ENCODE measurements around the gene ABHD16A.

ABHD16A gene

DNA sequence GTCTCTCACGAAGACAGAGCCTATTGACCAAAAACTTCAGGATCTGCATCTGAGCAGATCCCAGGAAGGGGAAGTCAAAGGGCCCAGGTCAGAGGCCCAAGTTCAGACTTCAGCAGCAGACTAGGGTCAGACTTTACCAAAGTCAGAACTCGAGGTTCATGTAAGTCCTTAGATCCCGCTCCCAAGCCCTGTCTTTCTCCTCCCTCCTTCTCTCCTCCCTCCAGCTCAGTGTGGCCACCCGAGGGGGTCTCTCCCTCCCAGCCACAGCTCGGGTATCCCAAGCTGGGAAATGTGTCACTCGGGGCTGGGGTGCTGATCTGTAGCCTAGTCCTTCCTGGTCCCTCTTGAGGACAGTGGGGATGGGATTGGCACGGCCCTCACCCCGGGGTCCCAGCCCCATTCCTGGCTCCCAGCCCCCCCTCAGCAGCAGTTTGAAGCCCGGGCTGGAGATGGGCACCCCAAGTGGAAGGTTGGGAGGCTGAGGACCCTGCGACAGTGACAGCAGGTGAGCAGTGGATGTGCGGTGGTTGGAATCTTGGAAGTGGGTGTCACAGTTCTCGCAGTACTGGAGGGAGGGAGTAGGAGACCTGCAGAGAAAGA lies 40.9 kb downstream of the ABHD16A start:
- no peak for DNase-seq (ENCODE audit: low read depth in 2 of 2)

DNA sequence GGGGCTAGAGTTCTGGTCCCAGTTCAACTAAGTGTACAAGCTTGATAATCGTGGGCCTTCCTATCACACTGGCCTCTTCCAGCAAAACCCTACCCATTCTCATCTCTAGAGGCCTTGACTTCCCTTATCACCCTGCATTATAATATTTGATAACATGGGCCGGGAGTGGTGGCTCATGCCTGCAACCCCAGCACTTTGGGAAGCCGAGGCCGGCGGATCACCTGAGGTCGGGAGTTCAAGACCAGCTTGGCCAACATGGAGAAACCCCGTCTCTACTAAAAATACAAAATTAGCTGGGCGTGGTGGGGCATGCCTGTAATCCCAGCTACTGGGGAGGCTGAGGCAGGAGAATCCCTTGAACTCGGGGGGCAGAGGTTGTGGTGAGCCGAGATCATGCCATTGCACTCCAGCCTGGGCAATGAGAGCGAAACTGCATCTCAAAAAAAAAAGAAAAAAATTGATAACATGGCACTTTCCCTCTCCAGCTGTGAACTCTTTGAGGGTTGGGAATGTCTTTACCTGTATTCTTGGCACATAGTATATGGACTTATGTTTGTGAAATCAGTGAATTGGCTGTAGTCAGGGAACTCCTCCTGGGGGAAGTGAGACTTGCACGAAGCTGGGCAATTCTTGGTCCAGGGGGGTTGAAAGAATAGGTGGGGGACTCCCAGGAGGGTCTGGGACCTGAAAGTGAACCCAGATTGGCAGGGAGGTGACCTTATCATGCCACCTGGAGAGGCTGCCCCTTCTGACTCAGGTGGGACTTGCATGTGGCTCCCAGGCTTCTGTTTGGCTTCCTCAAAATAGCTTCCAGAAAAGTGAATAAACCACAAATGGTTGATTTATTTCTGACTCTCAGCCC lies 41.6 kb downstream of the ABHD16A start:
- DNase-seq (ENCODE audit: low read depth in 2 of 2), result no peak

GRCh38 chr6:31660381-31661261 lies 42.5 kb downstream of the ABHD16A start, which contains the start of gene C6orf47:
Gene C6orf47 (minus strand): TSS chr6:31660778. CDS start chr6:31659947, 831 bp downstream.
- peak; percentile 56 to 74 for DNase-seq (ENCODE audit: low read depth in 2 of 2)

DNA sequence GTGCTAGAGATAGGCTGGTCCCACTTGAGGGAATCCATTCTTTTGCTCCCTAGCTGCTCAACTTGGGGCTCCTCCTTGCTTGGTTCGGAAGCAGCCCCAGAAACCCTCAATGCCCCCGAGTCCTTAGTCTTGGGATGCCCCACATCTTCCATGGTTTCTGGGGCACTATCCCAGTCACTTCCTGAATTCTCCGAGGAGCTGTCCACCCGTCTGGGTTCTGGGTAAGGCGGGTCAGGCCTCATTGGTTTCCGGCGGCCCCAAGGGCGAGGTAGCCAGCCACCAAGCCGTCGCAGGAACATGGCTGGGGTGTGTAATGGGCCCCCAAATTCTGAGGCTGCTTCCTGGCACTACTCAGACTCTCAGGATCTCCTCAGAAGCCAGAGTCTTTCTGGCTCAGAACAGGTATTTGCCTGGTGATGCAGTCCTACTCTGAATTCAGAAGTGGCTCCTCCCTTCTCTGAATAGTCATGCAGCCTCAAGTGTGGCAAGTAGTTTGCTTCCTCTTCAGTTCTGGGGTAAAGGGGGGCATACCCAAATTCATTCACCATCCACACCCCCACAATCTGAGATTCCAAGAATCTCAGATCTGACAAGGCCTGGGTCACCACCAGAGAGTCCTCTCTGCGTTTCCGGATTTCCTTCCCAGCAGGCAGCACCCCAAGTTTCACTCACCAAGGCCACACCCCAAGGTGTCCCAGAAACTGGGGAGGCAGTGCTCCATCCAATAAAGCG lies 43.3 kb downstream of the ABHD16A start:
- DNase-seq (ENCODE audit: low read depth in 2 of 2), result no peak

DNA sequence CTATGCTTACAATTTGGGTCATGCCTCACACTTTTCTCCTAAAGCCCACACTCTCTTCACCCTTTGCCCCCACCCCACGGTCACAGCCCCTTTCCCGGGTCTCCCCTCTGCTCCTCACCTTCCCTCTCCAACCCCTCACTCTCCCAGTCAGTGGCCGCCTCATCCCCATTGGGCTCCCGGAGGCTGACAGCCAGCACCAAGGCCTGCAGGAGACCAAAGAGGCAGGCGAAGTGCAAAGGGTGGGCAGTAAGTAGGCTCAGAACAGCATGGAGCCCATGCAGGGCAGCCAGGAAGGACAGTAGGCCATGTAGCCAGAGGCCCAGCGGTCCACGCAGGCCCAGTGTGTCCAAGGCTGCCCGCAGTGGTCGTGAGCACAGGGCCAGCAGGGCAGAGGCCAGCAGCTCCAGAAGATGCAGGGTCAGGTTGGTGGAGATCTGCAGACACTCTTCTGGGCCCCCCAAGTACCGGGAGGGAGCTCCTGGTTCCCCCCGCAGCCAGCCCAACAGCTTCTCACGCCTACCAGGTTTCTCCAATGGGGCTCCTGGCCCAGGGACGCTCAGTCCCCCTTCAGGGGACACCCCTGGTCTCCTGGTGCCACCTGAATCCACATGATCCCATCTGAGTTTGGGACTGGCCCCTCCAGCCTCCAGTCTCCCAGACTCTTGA lies 44.0 kb downstream of the ABHD16A start:
- no peak for DNase-seq (ENCODE audit: low read depth in 2 of 2)

GRCh38 chr6:31658158-31658688 lies 44.9 kb downstream of the ABHD16A start:
- no peak for DNase-seq (ENCODE audit: low read depth in 2 of 2)

GRCh38 chr6:31657406-31658157 lies 45.5 kb downstream of the ABHD16A start:
- no peak for DNase-seq (ENCODE audit: low read depth in 2 of 2)

DNA sequence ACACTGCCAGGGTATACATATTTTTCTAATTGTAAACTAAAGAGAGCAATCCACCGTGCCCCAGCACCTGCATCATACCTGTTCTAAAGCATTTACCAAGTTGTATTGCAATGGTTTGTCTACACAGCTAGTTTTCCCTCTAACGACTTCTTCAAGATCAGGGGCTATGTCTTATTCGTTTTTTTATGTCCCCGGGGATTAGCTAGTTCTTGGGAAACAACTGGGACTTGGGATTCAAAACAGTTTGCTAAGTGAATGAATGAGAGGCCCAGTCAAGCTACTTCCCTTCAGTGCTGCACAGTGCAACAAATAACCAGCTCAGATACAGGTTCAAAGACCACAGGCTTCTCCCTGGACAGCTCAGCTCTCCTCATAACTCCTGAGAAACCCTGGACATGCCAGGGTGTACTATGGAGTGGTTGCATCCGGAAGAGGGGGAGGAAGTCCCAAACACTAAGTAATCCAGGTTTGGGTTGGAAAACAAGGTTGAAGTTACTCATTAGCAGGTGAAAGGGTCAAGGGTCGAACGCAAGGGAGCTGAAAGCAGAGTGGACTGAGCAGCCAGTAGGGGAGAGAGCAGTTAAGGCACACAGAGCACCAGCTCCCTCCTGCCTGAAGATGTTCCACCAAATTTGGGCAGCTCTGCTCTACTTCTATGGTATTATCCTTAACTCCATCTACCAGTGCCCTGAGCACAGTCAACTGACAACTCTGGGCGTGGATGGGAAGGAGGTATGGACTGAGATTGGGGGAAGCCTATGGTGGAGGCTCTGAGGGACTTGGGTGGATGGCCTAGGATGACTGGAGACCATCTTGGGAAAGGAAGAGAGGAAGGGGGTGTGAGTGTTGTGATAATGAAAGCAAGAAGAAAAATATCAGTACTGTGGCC lies 47.5 kb downstream of the ABHD16A start, which contains the start of gene APOM:
Gene APOM (plus strand): TSS at position 546 of the 889 bp plus-strand sequence. CDS start 73 bp downstream, at position 619.
- no peak for DNase-seq (ENCODE audit: low read depth in 2 of 2)

DNA sequence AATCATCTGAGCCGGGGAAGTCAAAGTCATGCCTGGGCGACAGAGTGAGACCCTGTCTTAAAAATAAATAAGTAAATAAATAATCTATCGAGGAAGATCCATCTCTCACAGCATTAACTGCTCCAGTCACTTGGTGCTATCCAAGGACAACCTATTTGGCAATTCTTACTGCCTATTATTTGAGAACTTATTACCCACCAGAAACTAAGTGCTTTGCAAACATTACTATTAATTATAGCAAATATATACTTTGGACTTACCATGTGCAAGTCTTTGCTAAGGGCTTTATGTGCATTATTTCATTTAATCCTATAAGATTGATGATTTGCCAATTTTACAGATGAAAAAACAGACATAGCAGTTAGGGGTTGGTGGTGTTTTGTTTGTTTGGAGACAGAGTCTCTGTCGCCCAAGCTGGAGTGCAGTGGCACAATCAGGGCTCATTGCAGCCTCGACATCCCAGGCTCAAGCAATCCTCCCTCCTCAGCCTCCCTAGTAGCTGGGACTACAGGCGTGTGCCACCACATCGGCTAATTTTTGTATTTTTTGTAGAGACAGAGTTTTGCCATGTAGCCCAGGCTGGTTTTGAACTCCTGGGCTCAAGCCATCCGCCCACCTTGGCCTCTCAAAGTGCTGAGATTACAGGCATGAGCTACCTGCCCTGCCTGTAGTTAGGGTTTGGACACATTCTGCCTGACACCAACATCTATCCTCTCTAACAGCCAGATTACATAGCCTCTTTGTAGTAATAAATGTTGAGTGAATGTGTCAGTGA lies 48.4 kb downstream of the ABHD16A start:
- DNase-seq (ENCODE audit: low read depth in 2 of 2), result no peak

- peak in 1 of 2 donors; percentile 68 for DNase-seq (ENCODE audit: low read depth in 2 of 2)
These were observed 50.0 kb downstream of the ABHD16A start for GRCh38 chr6:31652925-31653724.

DNA sequence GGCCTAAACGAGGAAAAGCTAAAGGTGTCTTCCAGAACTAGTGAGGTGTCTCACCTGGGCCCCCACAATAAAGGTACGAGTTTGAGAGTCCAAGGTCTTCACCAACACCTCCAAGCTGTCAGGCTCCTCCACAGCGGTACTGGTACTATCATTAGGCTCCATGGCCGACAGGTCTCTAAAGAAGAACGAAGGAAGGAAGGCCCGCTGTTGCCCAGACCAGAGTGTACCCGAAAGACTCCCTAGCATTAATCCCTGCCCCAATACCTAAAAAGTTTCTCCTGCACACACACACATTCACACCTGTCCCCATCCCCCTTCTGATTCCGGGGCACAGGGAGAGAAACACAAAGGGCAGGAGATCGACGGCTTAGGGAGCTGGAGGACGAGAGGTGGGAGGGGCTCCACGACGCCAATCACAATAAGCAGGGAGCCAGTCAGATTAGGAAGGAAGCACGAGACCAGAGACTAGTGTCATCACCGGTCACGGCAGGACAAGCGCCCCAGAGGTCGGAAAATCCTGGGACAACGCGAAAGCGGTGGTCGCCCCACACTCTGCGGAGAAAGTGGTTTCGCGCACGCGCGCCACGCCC lies 51.4 kb downstream of the ABHD16A start:
- no peak for DNase-seq (ENCODE audit: low read depth in 2 of 2)

- no peak for DNase-seq (ENCODE audit: low read depth in 2 of 2)
These were observed 57.8 kb downstream of the ABHD16A start for GRCh38 chr6:31645325-31645724.

DNA sequence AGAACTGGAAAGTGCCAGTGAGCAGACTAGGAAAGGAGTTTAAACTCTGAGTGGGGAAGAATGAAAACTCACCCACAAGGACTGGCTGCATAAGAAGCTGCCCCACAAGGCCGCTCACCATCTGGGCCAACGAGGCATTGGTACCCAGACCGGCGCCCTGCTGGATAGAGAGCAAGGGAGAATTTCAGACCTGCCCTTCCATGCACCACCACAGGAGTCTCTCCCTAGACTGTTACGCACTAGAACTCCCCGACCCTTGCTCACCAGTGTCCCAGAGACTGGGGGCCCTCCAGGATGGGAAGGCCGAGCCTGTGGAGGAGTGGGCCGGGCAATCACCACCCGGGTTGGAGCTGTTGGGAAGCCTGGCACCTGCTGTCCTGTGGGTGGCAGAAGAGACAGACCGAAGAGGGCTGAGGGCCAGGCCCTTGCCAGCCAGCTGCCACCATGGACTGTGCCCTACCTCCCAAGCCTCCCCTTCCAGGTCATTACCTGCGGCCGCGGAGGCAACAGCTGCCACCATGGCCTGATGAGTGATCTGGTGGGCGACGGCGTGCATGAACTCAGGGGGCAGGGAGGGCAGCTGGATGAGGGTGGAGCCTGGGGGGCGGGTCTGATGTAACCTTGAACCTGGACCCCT lies 59.2 kb downstream of the ABHD16A start:
- no peak for DNase-seq (ENCODE audit: low read depth in 2 of 2)

DNA sequence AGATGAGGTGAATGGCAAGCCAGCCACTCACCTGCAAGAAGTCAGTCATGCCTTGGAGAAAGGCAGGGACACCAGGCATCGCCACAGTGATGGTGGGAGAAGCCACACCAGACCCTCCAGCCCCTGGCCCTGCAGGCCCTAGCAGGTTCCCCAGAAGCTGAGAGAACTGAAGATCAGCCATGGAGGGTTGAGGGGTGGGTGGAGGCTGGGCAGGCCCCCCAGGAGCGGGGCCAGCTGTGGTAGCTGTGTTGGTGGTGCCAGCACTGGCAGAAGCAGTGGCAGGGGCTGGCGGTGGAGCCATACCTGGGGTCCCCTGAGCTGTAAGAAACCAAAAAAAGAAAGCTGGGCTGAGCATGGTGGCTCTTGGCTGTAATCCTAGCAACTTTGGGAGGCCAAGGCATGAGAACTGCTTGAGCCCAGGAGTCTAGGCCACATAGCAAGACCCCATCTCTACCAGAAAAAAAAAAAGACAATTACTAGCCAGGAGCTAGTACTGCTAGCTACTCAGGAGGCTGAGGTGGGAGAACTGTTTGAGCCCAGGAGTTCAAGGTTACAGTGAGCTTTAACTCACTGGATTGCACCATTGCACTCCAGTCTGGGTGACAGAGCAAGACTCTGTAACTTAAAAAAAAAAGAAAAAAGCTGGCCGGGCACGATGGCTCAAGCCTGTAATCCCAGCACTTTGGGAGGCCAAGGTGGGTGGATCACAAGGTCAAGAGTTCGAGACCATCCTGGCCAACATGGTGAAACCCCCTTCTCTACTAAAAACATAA lies 60.1 kb downstream of the ABHD16A start:
- DNase-seq (ENCODE audit: low read depth in 2 of 2), result no peak

DNA sequence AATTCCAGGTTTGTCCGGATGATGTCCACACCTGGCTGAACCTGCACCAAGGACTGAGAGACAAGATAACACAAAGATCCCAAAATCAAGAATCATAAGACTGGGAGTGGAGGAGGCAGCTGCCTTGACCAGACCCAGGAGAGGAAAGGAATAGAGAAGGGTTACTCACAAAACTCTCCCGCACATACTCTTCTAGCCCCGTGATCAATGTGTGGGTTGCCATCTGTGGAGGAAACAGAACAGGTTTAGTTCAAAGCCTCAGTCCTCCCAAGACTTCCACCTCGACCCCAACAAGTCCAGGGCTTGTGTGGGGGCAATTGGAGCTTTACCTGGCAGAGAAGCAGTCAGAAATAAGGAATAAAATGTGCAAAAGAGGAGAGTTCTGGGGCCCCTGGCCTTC lies 61.8 kb downstream of the ABHD16A start:
- DNase-seq (ENCODE audit: low read depth in 2 of 2), result no peak

All from stimulated activated CD4-positive, alpha-beta T cell treated with anti-CD3 and anti-CD28 coated beads, Interleukin-1b, Interleukin-23, amount 100 ng/mL, for 4 hours (primary cell).